Prostate gland (tissue), 2 donors: ENCODE measurements around the gene SERINC5.

Source experiments
- CTCF ChIP-seq, 4 experiments: fragments of 200-600 bp in 2 of 4; fragments of 450-650 bp in 2 of 4; sonication (generic) in 2 of 4; IDR thresholded peaks; 1 replicate in 3 of 4; 2 replicates in 1 of 4; pipeline ENCODE4 v1.5.1; 2016 to 2019; ENCODE audit warnings: antibody characterized with exemption in 4 of 4, mild to moderate bottlenecking in 2 of 4, moderate library complexity in 2 of 4
- POLR2A ChIP-seq: fragments of 450-650 bp; IDR thresholded peaks from one replicate; pipeline ENCODE4 v1.6.1; 2016; ENCODE audit warnings: antibody characterized with exemption, mild to moderate bottlenecking
- POLR2AphosphoS5 ChIP-seq: sonication (generic); formaldehyde crosslinking; IDR thresholded peaks from one replicate; pipeline ENCODE4 v1.6.1; 2017; ENCODE audit warnings: antibody characterized with exemption

- TF ChIP-seq CTCF (IDR thresholded peaks at IDR 0.05) (no peak), POLR2A (no peak), POLR2AphosphoS5 (no peak)
These were observed 188.2 kb downstream of the SERINC5 start for GRCh38 chr5:80067531-80068245.
